Middle frontal gyrus (tissue), 1 donor: Measurements from ENCODE around the gene PPP1R37.

Source experiments
- DNase-seq: peaks from one replicate; pipeline ENCODE4 v3.0.0-alpha.2; 2015; ENCODE audit warnings: low spot score; ENCODE audit errors: extremely low spot score

PPP1R37 gene

GRCh38 chr19:45092747-45093678 is at the start of gene PPP1R37:
Gene PPP1R37 (plus strand): TSS chr19:45093179. CDS start chr19:45093326, 147 bp downstream.
- DNase-seq = peak; percentile 84

GRCh38 chr19:45045671-45046353 is 47.2 kb upstream of the PPP1R37 start:
- DNase-seq = peak; percentile 78

DNA sequence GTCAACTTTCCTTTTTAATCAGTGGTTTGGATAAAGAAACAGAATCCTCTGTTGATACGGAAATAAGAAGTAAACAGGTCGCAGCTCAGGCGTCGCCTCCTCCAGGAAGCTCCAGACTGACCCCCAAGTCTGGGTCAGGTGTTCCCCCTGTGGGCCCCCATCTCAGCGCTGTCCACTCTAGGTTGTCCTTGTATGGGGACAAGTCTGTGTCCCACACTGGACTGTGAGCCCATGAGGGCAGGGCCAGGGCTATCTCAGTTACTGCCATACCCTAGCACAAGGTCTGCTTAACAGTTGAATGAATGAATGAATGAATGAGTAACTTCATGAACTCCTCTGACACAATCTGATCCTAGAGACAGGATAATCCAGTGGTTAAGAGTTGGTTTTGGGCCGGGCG is 46.6 kb upstream of the PPP1R37 start:
- DNase-seq = no peak

DNA sequence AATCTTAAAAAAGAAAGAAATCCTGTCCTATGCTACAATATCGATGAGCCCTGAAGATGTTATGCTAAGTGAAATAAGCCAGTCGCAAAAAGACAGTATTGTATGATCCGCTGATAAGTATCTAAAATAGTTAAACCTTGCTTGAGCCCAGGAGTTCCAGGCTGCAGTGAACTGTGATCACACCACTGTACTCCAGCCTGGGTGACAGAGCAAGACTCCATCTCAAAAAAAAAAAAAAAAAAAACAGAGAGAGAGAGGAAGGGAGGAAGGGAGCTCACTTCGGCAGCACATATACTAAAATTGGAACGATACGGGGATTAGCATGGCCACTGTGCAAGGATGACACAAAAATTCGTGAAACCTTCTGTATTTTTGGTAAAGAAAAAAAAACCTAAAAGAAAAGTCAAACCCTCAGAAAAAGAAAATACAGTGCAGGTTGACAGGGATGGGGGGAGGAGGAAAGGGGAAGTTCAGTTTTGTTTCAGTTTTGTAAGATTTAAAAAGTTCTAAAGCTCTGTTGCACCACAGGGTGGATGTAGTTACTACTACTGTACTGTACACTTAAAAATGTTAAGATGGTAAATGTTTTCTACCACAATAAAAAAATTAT is 45.7 kb upstream of the PPP1R37 start:
- DNase-seq = no peak

DNA sequence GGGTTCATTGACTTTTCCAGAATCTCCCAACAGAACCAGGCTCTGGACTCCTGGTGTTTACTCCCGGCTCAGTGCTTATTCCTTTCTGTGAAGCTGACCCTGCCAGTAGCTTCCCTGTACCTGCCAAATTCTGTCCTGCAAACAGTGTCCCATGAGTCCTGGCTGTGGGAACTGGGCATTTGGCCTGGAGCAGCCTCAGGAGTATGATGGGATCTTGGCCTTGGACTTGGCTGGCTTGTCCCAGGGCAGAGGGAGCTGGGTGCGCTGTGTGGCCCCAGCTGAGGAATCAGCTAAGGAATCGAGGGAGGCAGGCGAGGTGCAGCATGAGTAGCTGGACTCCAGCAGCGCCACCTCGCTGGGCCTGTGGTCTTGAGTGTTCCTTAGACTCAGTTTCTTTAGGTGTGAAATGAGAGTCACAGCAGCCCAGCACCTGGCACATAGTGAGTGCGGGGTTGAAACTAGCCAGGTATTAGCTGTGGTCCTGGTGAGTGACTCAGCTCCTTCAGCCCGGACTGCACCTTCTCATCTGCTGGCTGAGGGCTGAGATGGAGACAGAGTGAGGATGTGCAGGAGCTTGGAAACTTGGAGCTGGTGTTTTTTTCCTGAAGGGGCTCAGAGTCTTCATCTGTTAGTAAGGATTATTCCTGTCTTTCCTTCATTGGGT is 43.8 kb upstream of the PPP1R37 start:
- DNase-seq = no peak

GRCh38 chr19:45050036-45050435 is 42.9 kb upstream of the PPP1R37 start:
- no peak for DNase-seq

DNA sequence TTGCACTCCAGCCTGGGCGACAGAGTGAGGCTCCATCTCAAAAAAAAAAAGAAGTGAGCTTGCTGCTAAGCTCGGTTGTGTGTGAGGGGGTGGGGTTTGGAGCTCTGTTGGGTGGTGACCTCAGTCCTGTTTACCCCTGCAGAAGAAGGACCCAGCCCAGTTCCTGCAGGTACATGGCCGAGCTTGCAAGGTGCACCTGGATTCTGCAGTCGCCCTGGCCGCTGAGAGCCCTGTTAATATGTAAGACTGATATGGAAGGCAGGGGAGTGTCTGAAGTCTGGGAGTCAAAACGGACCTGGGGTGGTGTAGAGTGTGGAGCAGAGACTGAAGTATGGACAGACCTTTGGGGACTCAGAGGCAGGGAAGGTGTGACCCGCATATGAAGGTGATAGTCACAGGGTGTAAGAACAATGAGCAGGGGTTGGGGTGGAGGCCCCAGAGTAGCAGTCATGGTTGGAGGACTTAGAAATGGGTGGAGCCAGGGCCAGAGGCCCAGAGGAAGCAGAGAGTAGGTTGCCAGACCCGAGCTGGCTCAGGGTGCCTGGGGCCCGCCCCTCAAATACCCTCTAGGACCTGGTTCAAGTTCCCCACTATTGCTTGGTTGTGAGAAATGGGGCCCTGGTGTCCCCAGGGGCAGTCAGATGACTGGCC is 40.9 kb upstream of the PPP1R37 start:
- DNase-seq = no peak

DNA sequence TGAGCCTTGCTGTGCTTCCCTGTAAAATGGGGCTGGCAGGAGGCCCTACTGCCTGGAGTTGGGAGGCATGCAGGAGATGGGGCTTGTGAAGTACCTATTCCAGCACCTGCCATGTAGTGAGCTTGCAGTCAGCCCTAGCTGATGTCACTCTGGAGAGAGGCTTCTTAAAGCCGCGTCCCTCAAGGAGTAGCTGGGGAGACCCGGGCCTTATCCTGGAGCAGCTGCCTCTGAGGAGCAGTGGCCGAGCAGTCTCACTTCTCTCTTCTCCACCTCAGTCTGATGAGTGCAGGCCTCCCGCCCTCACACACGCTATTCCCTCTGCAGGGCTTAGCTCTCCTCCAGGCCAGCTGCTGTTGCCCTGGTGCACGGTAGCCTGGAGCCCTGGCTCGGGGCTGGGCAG is 36.1 kb upstream of the PPP1R37 start:
- DNase-seq = no peak

DNA sequence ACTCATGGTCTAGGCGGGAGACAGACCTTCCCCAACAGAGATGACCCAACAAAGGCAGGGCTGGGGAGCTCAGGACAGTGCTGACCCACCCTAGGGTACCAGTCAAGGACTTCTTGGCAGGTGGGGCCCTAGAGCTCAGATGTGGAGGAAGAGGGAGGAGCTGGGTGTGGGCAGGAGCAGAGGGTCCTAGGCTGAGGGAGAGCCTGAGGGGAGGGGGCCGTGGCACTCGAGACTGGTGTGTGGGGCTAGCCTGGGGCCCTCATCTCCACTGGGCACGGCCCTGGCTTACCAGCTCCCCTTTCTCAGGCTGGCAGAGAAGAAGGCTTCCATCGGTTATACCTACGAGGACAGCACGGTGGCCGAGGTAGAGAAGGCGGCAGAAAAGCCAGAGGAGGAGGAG is 35.5 kb upstream of the PPP1R37 start:
- DNase-seq = no peak

GRCh38 chr19:45058622-45059159 is 34.3 kb upstream of the PPP1R37 start:
- no peak for DNase-seq

DNA sequence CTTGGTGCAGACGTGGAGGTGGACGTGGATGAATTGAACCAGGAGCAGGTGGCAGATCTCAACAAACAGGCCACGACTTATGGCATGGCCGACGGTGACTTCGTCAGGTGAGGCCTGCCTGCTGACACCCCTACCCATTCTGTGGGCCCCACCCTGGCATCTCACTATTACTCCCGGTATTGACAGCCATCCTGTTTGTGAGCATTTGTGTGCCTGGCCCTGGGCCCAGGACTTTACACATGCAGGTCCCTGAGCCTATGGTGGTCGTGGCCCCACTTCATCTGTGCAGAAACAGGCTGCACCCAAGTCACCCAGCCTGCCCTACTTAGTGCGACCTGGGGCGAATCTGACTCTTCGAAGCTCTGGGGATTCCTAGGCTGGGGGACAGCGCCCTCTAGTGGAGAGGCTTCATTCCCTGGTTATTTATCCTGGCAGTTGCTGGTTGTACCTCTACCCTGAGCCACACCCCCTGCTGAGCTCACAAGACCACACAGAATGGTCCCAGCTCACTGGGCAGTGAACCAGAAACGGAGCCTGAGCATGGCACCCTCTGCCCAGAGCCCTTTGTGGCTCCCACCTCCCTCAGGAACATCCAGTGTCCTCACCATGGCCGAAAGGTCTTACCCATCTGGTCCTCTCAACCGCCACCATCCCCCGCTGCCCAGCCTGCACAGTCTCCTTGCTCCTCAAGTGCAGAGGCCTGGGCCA is 33.6 kb upstream of the PPP1R37 start:
- no peak for DNase-seq

GRCh38 chr19:45061965-45062364 is 31.0 kb upstream of the PPP1R37 start:
- no peak for DNase-seq

DNA sequence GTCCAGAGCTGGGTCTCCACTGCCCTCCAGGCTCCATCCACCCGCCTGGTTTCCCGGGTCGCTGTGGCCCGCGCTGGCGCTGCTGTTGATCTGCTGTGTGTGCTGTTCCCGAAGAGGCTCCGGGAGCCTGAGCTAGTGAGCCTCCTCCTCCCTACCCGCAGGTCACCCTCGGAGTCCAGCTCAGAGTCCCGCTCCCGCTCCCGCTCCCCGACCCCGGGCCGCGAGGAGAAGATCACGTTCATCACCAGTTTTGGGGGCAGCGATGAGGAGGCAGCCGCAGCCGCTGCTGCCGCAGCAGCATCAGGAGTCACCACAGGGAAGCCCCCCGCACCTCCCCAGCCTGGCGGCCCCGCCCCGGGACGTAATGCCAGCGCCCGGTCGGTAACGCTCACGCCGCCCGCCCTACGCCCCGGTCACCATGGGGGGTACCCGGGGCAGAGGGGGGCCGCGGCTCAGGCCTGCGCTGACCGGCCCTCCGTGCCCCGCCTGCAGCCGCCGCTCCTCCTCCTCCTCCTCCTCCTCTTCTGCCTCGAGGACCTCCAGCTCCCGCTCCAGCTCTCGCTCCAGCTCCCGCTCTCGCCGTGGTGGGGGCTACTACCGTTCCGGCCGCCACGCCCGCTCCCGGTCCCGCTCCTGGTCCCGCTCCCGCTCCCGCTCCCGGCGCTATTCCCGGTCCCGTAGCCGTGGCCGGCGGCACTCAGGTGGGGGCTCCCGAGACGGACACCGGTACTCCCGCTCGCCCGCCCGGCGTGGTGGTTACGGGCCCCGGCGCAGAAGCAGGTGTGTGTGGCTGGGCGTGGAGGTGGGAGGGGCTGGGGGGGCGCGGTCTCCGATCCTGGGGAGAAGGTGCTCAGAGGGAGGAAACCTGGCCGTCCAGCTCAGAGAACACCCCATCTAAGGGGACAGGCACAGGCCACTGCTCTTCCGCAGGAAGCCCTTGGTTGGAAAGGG is 28.9 kb upstream of the PPP1R37 start:
- no peak for DNase-seq

DNA sequence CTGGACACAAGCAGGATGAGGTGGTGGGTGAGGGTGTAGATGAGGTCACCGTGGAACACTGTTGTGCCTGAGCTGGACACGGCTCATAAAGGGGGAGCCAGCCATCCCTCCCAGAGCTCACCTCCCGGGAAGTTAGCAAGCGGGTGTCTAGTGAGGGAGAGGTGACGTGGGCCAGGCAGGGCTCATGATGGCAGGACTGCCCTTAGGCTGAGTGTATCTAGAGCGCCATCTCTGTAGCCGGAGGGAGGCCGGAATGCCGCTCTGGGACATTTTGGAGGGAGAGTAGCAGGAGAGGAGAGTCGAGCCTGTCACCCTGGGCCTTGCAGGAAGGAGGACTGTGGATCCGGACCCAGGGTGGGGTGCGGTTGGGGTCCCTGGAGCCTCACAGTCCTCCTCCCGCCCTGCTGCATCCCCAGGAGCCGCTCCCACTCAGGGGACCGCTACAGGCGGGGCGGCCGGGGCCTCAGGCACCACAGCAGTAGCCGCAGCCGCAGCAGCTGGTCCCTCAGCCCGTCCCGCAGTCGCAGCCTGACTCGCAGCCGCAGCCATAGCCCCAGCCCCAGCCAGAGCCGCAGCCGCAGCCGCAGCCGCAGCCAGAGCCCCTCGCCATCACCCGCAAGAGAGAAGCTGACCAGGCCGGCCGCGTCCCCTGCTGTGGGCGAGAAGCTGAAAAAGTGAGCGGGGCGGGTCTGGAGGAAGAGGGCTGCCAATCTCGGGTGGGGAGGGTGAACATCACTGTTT is 25.9 kb upstream of the PPP1R37 start:
- no peak for DNase-seq

DNA sequence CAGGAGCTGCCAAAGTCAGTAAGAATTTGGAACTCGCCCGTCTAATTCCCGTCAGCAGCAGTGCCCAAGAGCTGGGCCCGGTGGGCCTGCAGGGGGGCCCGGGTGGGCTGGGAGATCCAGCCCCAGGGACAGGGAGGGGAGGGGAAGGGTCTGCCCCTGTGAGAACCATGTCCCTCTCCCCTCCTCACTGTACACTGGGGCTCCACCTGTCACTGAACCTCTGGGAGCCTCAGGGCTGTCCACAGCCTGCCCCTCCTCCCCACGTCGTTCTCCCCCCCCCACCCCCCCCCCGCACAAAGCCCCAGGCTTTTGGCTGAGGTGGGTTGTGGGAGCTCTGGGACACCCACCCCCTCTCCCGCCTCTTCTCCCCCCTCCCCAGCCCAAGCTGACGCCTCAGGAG is 24.9 kb upstream of the PPP1R37 start:
- DNase-seq = no peak

GRCh38 chr19:45069056-45069455 is 23.9 kb upstream of the PPP1R37 start:
- DNase-seq = no peak

DNA sequence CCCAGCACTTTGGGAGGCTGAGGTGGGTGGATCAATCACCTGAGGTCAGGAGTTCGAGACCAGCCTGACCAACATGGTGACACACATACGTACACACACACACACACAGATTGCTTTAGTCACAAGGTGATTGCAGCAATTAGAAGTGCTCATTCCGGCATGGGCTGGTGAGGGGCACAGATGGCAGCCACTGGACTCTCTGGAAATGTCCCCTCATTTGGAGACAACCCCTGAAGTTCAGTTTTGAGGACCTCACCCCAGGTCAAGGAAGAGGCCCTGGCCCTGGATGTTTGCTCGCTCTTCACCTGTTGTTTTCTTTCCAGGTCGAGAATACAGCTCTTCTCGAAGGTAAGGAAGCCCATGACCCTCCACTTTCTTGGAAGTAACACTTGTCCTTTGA is 22.8 kb upstream of the PPP1R37 start:
- DNase-seq = no peak

GRCh38 chr19:45070861-45071544 is 22.0 kb upstream of the PPP1R37 start:
- no peak for DNase-seq
